ENCODE measurements around the gene UBP1.
A peak's percentile ranks its signal among the peaks of the same experiment; 100 is the strongest.
"Not testable (repeated sequence)": the region's sequence is repeated elsewhere in the genome, so short reads cannot be mapped to it uniquely, and the experiment has no call there.

Gene UBP1

GRCh38 chr3:33440328-33441224 is at the start of gene UBP1:
Gene UBP1, minus strand, starts transcription at chr3:33440405. Its CDS starts 557 bp downstream, at chr3:33439848.
- peak; percentile 96 for DNase-seq (ENCODE audit: low read depth)

- no peak for DNase-seq (ENCODE audit: low read depth)
Measured at GRCh38 chr3:33488683-33489082, 48.5 kb upstream of the UBP1 start.

- DNase-seq (ENCODE audit: low read depth) = no peak
Measured at GRCh38 chr3:33488246-33488645, 48.0 kb upstream of the UBP1 start.

GRCh38 chr3:33482111-33482521 is 41.9 kb upstream of the UBP1 start:
- no peak for DNase-seq (ENCODE audit: low read depth)

GRCh38 chr3:33474896-33475295 is 34.7 kb upstream of the UBP1 start:
- DNase-seq (ENCODE audit: low read depth) = no peak

- DNase-seq (ENCODE audit: low read depth) = no peak
Measured at GRCh38 chr3:33473813-33474212, 33.6 kb upstream of the UBP1 start.

GRCh38 chr3:33467786-33468185 is 27.6 kb upstream of the UBP1 start:
- DNase-seq (ENCODE audit: low read depth) = no peak

- no peak for DNase-seq (ENCODE audit: low read depth)
Measured at GRCh38 chr3:33461097-33461496, 20.9 kb upstream of the UBP1 start.

- not testable (repeated sequence) for DNase-seq (ENCODE audit: low read depth)
Measured at GRCh38 chr3:33459577-33459976, 19.4 kb upstream of the UBP1 start.

GRCh38 chr3:33458446-33458845 is 18.2 kb upstream of the UBP1 start:
- DNase-seq (ENCODE audit: low read depth) = no peak

- DNase-seq (ENCODE audit: low read depth) = no peak
Measured at GRCh38 chr3:33456756-33457155, 16.6 kb upstream of the UBP1 start.

GRCh38 chr3:33453331-33453761 is 13.1 kb upstream of the UBP1 start:
- DNase-seq (ENCODE audit: low read depth) = no peak

GRCh38 chr3:33451994-33452393 is 11.8 kb upstream of the UBP1 start:
- DNase-seq (ENCODE audit: low read depth) = not testable (repeated sequence)

GRCh38 chr3:33447958-33448357 is 7.8 kb upstream of the UBP1 start:
- DNase-seq (ENCODE audit: low read depth) = no peak

GRCh38 chr3:33447256-33447625 is 7.0 kb upstream of the UBP1 start:
- DNase-seq (ENCODE audit: low read depth) = not testable (repeated sequence)

GRCh38 chr3:33442190-33442589 is 2.0 kb upstream of the UBP1 start:
- no peak for DNase-seq (ENCODE audit: low read depth)

GRCh38 chr3:33441225-33441976 is 1.2 kb upstream of the UBP1 start:
- DNase-seq (ENCODE audit: low read depth) = no peak

GRCh38 chr3:33439546-33440327 is 468 bp downstream of the UBP1 start:
- DNase-seq (ENCODE audit: low read depth) = peak; percentile 17

- no peak for DNase-seq (ENCODE audit: low read depth)
Measured at GRCh38 chr3:33438881-33439545, 1.2 kb downstream of the UBP1 start.

GRCh38 chr3:33438284-33438668 is 1.9 kb downstream of the UBP1 start:
- DNase-seq (ENCODE audit: low read depth) = no peak

GRCh38 chr3:33437556-33438283 is 2.5 kb downstream of the UBP1 start:
- DNase-seq (ENCODE audit: low read depth) = no peak

Data from activated T-cell treated with anti-CD3 and anti-CD28 coated beads for 24 hours (primary cell).